ENCODE data around the gene NCAM2.
A peak's percentile ranks its signal among the peaks of the same experiment; 100 is the strongest.

Gene NCAM2

GRCh38 chr21:21231913-21232312, 233.7 kb downstream of the NCAM2 start:
- no peak for DNase-seq

- DNase-seq, result peak; percentile 4
Measured at GRCh38 chr21:21232320-21232719, 234.1 kb downstream of the NCAM2 start.

DNA sequence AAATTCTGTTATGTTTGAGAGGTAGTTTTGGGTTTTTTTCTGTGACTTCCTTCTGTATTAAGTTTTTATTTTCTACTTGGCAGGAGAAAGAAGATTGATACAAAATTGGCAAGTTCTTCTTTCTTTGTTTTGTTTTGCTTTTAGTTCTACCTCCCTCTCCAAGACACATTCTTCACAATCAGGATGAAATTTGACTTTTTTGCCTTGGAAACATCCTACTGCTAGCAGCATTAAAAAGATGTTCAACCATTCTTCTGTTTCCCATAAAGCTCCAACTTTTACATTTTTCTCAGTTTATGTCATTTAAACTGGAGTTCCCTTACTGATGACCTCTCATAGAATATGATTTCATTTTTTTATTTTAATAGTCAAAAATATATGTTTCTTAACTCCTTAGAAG, 234.8 kb downstream of the NCAM2 start:
- no peak for DNase-seq

- no peak for DNase-seq
Measured at GRCh38 chr21:21236996-21237395, 238.8 kb downstream of the NCAM2 start.

- no peak for DNase-seq
Measured at GRCh38 chr21:21238629-21239400, 240.6 kb downstream of the NCAM2 start.

DNA sequence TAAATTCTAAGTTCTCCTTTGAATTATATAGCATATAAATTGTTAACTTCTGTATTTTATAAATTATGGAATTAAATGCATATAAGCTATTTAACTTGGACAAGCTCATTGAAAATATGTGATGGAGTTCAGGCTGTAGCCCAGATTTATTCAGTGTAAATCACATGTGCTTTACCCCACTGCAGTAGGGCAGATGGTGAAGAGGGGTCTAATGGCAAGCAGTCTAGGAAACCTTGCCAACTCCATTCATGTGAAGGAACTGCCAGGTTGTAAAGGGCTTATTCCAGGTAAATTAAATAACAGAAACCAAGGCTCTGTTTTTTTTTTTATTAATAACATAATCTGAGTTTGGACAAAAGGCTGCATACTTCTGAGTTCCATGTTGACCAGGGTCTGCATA, 243.2 kb downstream of the NCAM2 start:
- peak; percentile 0 for DNase-seq

DNA sequence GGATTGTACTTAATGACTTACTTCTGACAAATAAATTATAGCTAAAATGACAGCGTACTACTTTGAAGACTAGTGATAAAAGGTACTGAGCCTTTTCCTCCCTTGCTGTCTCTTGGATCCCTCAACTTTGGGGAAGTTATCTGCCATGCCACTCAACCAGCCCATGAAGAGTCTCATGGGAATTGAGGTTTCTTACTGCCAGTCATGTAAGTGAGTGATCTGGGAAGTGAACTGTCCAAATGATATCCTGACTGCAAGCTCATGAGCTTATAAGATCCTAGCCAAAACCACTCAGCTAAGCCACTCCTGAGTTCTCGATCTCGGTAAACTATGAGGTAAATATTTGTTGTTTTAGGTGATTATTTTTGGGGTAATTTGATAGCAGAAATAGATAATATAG, 247.8 kb downstream of the NCAM2 start:
- no peak for DNase-seq

GRCh38 chr21:21247424-21247823, 249.2 kb downstream of the NCAM2 start:
- no peak for DNase-seq

- DNase-seq, result no peak
Measured at GRCh38 chr21:21262048-21262447, 263.8 kb downstream of the NCAM2 start.

DNA sequence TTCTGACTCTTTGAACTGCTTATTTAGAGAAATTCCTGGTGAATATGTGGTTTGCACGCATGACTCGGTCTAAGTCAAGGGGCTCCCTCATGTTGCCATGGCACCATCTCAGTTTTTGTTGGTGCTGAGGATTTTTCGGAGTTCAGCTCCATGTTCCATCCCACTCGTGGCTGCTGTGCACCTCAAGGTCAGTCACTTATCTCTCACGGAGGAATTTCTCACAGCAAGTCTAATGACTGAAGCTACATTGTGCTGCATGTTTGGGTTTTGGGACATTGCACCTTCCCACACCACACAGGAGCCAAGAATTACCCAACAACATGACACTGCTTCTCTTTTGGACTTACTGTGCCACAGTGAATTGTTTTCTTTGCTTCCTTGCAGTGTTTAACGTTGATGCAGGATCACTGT, 269.9 kb downstream of the NCAM2 start:
- no peak for DNase-seq

DNA sequence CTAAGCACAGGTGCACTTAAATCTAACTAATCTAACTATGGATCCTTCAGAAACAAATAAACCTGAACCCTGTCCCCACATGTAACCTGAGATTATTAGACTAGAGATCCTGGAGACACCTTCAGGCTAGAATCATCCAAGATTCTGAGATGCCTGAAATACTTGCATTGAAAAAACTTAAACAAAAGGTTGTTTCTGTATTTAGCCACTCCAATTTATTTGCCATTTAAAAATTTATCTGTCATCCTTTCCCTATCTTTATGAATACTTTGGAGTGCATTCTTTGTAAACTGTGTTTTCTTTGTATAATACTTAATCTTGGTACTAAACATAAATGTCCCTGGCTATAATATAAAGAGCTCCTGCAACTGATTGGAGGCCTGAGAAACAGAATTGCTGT, 270.7 kb downstream of the NCAM2 start:
- DNase-seq, result no peak

GRCh38 chr21:21279193-21279901, 281.1 kb downstream of the NCAM2 start:
- no peak for DNase-seq

DNA sequence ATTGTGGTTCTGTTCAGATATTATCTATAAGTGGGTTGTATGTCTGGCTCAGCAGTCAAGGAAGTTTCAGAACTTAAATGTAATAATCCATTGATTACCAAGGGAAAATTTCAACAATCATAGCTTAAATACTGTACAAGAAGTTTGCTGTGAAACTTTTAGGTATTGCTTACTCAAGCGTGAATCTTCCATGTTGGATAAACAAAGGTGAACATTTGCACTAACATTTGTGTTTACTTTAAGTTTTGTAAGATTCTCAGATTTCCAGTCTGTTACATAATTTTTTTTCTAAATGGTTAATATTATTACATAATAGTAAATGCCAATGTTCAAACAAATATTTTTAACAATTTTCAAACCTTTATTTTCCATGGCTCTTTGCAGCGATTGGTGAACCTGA, 285.6 kb downstream of the NCAM2 start:
- DNase-seq, result no peak

GRCh38 chr21:21286170-21286798, 288.1 kb downstream of the NCAM2 start:
- DNase-seq, result no peak

- no peak for DNase-seq
Measured at GRCh38 chr21:21290751-21291150, 292.5 kb downstream of the NCAM2 start.

DNA sequence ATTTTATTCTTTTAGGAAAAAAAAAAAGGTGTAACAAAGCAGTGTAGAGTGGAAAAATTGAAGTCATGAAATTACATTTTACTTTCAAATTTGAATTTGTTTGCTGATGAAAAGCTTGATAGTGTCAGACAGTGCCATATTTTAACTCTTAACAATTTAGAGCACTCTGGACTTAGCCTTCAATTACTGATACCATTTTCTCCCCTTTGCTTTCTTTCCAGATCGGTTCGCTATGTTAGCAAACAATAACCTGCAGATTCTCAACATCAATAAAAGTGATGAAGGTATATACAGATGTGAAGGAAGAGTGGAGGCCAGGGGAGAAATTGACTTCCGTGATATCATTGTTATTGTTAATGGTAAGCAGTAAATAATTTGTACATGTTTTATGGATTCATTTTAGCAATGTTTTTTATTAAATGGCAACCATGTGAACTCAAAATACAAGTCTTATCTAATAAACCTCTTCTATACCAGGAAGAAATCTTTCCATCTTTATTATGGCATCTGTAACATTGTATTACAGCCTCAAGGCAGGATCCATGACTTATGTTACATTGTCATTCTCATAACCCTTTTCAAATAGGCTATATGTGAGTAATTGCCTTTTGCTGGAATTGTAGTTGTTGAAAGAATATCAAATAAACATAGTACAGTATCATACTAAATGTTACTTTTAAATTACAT, 293.8 kb downstream of the NCAM2 start:
- DNase-seq, result no peak

GRCh38 chr21:21295303-21295702, 297.1 kb downstream of the NCAM2 start:
- DNase-seq, result no peak

- no peak for DNase-seq
Measured at GRCh38 chr21:21297211-21297610, 299.0 kb downstream of the NCAM2 start.

- DNase-seq, result no peak
Measured at GRCh38 chr21:21301013-21301412, 302.8 kb downstream of the NCAM2 start.

DNA sequence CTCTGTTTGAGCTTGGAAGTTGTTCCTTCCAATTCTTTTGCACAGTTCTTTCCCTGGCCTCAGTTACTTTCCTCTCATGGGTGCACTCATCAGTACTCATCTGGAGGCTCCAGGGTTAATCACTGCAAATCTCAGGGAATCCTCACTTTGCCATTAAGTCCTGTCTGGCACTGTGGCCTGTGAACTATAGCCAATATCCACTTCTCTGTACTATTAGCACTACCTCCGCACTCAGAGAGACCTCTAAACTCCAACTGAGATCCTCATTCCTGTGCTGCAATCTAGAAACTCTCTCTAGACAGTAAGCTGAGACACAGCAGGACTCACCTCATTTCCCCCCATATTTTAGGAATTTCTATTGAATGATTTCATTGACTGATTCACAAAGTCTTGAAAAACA, 311.3 kb downstream of the NCAM2 start:
- no peak for DNase-seq

GRCh38 chr21:21324297-21324696, 326.1 kb downstream of the NCAM2 start:
- no peak for DNase-seq

GRCh38 chr21:21332492-21332891, 334.3 kb downstream of the NCAM2 start:
- no peak for DNase-seq

DNA sequence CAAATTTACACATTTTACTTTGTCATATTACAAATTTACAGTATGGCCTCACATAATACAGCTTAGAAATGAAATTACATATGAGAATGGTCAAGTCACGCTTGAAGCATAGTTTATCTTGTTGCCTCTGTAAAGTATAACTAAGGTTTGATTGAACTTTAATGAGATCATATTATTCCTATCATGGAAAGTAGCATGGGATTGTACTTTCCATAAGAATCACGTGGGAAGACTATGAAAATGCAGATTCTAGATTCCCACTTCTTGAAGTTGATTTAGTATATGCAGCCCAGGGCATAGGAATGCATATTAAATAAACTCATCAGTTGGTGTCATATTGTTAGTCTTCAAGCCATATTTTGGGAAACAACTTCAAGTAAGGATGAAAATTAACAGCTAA, 342.8 kb downstream of the NCAM2 start:
- no peak for DNase-seq

DNA sequence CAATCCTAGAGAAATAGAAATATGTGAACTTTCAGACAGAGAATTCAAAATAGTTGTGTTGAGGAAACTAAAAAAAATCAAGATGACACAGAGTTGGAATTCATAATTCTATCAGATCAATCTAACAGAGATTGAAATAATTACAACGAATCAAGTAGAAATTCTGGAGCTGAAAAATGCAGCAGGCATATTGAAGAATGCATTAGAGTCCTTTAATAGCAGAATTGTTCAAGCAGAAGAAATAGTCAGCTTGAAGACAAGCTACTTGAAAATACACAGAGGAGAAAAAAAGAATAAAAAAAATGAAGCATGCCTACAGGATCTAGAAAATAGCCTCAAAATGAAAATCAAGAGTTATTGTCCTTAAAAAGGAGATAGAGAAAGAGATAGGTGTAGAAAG, 347.1 kb downstream of the NCAM2 start:
- no peak for DNase-seq
